Lung (tissue), 12 donors: ENCODE results near the gene ZNF700. TPM values are rescaled to one million over a fixed set of nuclear protein-coding genes. Genes with fewer than 3 reads are reported as not detected.

Source experiments
- ATAC-seq: fragments of 200-7000 bp; cut with Tn5 transposase; one replicate; pipeline ENCODE4 v1.9.1; 2020; ENCODE audit warnings: moderate number of reproducible peaks; ENCODE audit not compliant: insufficient read depth, low FRiP score
- DNase-seq, 3 donors: peaks; one replicate each; pipeline ENCODE4 v3.0.0-alpha.2; 2013 to 2017
- H3K27ac ChIP-seq, 2 donors: one replicate each; pipeline ENCODE4 v1.5.1; 2013; ENCODE audit warnings: mild to moderate bottlenecking in 2 of 2, moderate library complexity in 2 of 2, control low read depth in 1 of 2, inconsistent platforms in 1 of 2, low read depth in 1 of 2, low read length in 1 of 2
- H3K27me3 ChIP-seq, 3 donors: one replicate each; pipeline ENCODE4 v1.5.1; 2013; ENCODE audit warnings: low read length in 2 of 3; ENCODE audit not compliant: control insufficient read depth in 3 of 3, insufficient read depth in 3 of 3
- H3K36me3 ChIP-seq, 4 donors: one replicate each; pipeline ENCODE4 v1.5.1; 2013; ENCODE audit warnings: low read length in 4 of 4, mild to moderate bottlenecking in 1 of 4, moderate library complexity in 1 of 4; ENCODE audit not compliant: control insufficient read depth in 4 of 4, insufficient read depth in 4 of 4
- H3K4me1 ChIP-seq, 5 donors: one replicate each; pipeline ENCODE4 v1.5.1; 2013; ENCODE audit warnings: low read length in 5 of 5, mild to moderate bottlenecking in 2 of 5, moderate library complexity in 1 of 5; ENCODE audit not compliant: control insufficient read depth in 5 of 5, insufficient read depth in 5 of 5
- H3K4me3 ChIP-seq: one replicate; pipeline ENCODE4 v1.5.1; 2013; ENCODE audit warnings: mild to moderate bottlenecking, control low read depth, moderate library complexity
- H3K9ac ChIP-seq, 2 donors: one replicate each; pipeline ENCODE4 v1.5.1; 2013; ENCODE audit warnings: low read length in 2 of 2, control low read depth in 1 of 2; ENCODE audit not compliant: insufficient read depth in 1 of 2
- H3K9me3 ChIP-seq, 4 donors: one replicate each; pipeline ENCODE4 v1.5.1; 2013; ENCODE audit warnings: low read length in 3 of 4, mild to moderate bottlenecking in 1 of 4, moderate library complexity in 1 of 4; ENCODE audit not compliant: control insufficient read depth in 4 of 4, insufficient read depth in 3 of 4
- WGBS, 2 donors: extraction: QIAGEN DNeasy Blood & Tissue Kit; methylation state at CpG; one replicate each; pipeline ENCODE4 v1.1.7; 2013; 5-methylcytosine and 5-hydroxymethylcytosine counted together
- polyA plus RNA-seq, 2 donors: library from polyadenylated mRNA; stranded (reverse); fragments of 200-250 nt; gene quantifications; one replicate each; pipeline ENCODE4 v1.2.1, GENCODE V29; 2013
- total RNA-seq, 2 donors: library from RNA; depleted of rRNA in 1 of 2; stranded (reverse); fragments of >200 nt in 1 of 2; gene quantifications; one replicate each; pipeline ENCODE4 v1.2.1, GENCODE V29; 2014 to 2021
- TF ChIP-seq, protein P1 (sequence below): IDR thresholded peaks from 2 replicates; pipeline ENCODE4 v1.5.1; 2012; ENCODE audit warnings: mild to moderate bottlenecking; ENCODE audit errors: control extremely low read depth, extremely low read depth
- donor health status: control.
- donor health status: control.
- donor health status: Bipolar disorder and iron deficiency.
- donor health status: healthy.
- donor health status: DM: yes; HTN: yes; CAD: no.

Gene ZNF700
- total and polyA plus RNA-seq, 4 donors: 6.2 to 24.7 (median 12.5) TPM

DNA sequence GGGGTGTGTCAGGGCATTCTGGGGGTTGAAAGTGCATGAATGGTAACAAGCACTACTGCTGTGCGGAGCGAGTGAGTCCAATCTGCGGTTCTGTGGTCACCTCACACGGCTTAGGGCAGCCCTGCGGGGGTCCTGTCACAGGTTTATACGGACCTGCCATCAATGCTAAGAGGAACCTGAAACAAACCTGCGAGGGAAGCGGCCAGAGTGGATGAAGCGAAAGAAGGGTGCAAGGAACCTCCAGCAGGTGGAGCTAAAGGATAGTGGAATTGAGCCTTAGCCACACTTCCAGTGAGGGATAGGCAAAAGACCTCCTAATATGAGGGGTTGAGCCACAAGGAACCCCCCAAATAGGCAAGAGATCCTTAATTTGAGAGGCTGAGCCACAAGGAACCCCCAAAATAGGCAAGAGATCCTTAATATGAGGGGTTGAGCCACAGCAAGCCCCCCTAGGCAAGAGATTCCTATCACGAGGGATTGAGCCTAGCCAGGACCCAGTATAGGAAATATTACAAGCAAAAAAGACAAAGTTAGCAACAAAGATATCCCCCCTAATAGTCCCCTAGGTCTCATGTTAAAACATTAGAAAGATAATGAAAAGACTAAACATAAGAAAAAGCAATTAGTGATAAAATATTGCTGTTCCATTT lies 43.6 kb upstream of the ZNF700 start:
- H3K36me3 ChIP-seq: no peaks in the 10 kb centered on the region
- H3K27ac ChIP-seq: no peak overlapping the region
- H3K9me3 ChIP-seq: peaks cover 0 to 5% (median 0%) of the 10 kb centered on the region in 4 donors
- TF ChIP-seq, protein P1, sequence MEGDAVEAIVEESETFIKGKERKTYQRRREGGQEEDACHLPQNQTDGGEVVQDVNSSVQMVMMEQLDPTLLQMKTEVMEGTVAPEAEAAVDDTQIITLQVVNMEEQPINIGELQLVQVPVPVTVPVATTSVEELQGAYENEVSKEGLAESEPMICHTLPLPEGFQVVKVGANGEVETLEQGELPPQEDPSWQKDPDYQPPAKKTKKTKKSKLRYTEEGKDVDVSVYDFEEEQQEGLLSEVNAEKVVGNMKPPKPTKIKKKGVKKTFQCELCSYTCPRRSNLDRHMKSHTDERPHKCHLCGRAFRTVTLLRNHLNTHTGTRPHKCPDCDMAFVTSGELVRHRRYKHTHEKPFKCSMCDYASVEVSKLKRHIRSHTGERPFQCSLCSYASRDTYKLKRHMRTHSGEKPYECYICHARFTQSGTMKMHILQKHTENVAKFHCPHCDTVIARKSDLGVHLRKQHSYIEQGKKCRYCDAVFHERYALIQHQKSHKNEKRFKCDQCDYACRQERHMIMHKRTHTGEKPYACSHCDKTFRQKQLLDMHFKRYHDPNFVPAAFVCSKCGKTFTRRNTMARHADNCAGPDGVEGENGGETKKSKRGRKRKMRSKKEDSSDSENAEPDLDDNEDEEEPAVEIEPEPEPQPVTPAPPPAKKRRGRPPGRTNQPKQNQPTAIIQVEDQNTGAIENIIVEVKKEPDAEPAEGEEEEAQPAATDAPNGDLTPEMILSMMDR: peak; percentile 70
- ATAC-seq: no peak
- no peak overlapping the region for H3K9ac ChIP-seq
- no peak overlapping the region for H3K4me3 ChIP-seq
- H3K4me1 ChIP-seq: peaks cover 0 to 3% (median 0%) of the 10 kb centered on the region in 5 donors
- DNase-seq: peak; percentile 66 to 77 (median 70)
- 18 to 20% methylated on average over 10 of the region's 10 CpGs for WGBS, 2 donors
- H3K27me3 ChIP-seq: no peaks in the 10 kb centered on the region

DNA sequence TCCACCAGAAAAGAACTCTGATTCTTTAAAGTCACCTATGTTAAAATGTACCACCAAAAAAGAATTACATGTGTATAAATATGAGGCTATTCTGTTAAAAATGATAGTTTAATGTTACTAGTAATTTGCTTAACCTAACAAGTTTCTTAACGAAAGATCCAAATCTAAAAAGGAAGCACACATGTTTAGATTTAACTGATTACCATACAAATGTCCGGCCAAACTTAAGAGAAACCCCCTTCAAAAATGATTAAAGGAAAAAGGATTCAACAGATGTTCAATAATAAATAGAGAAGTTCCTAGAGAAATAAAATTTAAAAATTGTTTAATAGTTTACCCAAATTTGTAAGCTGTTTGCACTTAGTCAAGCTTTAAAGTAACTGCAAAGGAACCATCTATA lies 42.3 kb upstream of the ZNF700 start:
- H3K9ac ChIP-seq: no peak overlapping the region
- WGBS, 2 donors: 31 to 52% methylated on average over 2 of the region's 2 CpGs
- no peak overlapping the region for H3K27ac ChIP-seq
- ATAC-seq: no peak
- H3K9me3 ChIP-seq: peaks cover 0 to 5% (median 0%) of the 10 kb centered on the region in 4 donors
- TF ChIP-seq, protein P1: no peak
- no peaks in the 10 kb centered on the region for H3K36me3 ChIP-seq
- H3K4me3 ChIP-seq: no peak overlapping the region
- DNase-seq: no peak
- H3K27me3 ChIP-seq: no peaks in the 10 kb centered on the region
- H3K4me1 ChIP-seq: peaks cover 0 to 5% (median 3%) of the 10 kb centered on the region in 5 donors

DNA sequence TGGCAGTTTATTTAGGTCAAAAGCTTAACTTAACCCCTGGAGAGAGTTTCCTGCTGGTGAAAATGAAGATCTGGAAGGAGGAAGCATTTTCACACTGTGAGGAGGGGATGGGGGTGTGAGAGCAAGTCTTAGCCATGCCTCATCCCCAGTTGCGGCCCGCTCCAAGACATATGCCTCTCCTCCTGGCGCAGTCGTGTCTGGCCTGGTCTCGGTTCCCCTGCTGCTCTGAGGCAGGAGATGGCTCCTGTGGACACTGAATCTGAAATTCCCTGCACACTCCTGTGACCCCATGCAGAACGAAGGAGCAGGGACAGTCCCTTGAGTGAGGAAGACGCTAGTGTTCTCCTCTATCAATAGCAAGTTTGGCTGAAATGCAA lies 37.7 kb upstream of the ZNF700 start:
- ATAC-seq (no peak), DNase-seq (no peak)
- TF ChIP-seq, protein P1: no peak
- WGBS, 2 donors: 18 to 22% methylated on average over 7 of the region's 7 CpGs
- H3K4me1 ChIP-seq: peaks cover 0 to 14% (median 3%) of the 10 kb centered on the region in 5 donors
- no peak overlapping the region for H3K4me3 ChIP-seq
- H3K36me3 ChIP-seq: peaks cover 0 to 3% (median under 1%) of the 10 kb centered on the region in 4 donors
- H3K27ac ChIP-seq: peak overlapping the region in 1 of 2 donors; percentile 73
- H3K9ac ChIP-seq: peak overlapping the region in 1 of 2 donors; percentile 47
- no peaks in the 10 kb centered on the region for H3K27me3 ChIP-seq
- H3K9me3 ChIP-seq: no peaks in the 10 kb centered on the region
